DMS 273 treated with DMSO at 0.1 percent for 48 hours (cell line): ENCODE results near the gene EMX2.

ENCODE experiments used
- DNase-seq: peaks from one replicate; lab custom pipeline; 2025; lab: John Stamatoyannopoulos, UW

The EMX2 gene

DNA sequence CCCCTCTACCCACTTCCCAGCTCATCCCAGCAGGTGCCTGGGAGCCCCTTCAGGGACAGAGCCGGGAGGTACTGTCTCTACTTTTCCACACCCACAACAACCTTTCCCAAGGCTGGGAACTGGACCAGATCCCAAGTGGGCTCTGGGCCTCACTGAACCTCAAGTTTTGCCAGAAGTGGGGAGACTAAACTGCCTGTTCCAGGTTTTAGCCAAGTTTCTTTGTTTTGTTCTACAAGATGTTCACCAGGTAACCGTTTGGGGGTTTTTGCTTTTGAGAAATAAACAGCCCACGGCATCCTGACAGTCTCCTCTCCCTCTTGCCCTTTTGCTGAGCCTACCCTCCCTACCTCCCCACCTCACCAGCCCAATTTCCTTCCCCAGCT, 10.6 kb upstream of the EMX2 start:
- DNase-seq: no peak

DNA sequence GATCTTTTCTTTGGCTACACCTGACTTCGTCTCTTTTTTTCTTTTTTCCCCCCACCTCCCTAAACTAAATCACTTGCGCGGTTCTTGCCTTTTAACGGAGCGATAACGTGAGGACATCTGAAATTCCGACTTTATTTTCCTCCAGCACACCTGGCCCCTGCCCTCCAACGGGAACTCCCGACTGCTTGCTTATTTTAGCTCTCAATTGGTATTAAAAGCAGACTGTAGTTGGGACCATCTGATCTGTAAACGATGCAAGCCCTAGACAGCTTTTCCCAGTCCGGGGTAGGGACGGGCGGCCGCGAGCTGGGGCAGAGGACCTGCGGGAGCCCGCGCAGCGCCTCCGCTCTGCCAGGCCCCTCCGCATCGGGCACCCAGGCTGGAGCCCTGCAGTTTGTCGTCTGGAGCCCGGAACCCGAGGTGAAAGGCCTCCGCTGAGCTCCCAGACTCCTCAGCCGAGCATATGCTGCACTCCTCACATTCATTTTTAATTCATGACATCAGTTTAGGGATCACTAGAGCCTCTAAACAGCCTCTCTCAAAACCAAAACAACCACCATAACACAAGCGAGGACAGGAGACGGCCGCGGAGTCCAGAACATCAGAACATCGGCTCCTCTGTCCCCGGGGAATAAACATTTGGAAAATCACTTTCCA, 10.0 kb upstream of the EMX2 start:
- DNase-seq: no peak

- DNase-seq: no peak
Measured at GRCh38 chr10:117533507-117534281, 8.9 kb upstream of the EMX2 start.

- DNase-seq: no peak
Measured at GRCh38 chr10:117534321-117535297, 7.9 kb upstream of the EMX2 start.

GRCh38 chr10:117535298-117536071, 7.1 kb upstream of the EMX2 start:
- DNase-seq: no peak

DNA sequence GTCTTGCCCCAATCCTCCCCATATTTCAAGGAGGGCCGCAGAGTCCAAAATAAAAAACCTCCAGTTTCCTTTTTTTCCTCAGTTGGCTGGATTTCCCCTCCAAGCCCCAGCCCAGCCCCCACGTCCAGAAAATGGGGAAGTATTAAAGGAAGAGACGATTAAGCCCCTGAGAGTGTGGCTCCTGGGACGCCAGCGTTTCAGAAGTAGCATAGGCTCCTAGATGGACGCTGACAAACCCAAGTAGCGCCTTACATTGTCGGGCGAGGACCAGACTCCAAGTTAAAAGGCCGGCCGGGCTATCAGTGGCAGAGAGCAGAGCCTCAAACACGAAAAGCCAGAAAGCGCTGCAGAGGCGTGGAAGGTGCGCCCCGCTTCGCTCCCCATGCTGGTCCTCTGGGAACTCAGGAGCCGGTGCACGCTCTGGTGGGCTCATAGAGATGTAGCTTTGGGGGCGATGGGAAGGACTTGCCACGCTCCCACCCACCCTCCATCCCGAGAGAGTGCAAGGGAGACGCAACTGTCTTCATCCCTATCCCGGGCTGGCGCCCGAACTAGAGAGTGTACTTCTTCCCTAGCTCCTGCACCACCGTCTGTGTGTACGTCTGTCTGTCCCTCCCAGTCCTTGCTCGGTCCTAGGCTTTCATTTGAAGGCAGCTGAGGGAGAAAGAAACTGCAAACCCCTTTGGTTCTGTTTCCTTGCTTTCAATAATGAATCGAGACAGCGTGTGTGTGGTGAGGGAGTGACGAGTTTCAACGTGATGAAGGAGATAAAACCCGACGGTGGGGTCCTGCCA, 6.3 kb upstream of the EMX2 start:
- no peak for DNase-seq

DNA sequence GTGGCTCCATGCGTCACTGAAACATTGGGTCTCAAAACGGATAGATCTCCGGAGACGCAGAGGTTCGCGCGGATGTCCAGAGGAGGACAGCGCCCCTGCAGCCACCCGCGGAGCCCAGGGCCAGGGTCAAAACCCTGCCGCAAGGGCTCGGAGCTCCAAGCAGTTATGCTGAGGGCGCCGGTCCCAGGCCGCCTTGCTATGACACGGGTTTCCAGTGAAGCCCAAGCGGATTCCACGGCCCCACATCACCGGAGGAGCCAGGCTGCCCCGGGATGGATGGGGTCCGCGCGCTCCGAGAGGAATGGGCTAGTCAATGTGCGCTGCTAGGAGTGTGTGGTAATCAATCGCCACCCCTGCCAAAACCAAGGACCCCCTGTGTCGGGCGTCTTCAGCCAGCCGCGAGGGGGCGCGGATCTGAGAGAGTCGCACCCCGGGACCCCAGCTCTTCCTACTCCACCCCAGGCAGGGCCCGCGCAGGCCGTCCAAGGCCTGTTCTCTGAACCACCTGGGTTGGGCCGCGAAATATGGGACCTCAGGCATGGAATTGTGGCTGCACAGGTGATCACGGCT, 5.6 kb upstream of the EMX2 start:
- DNase-seq: no peak

- DNase-seq: no peak
Measured at GRCh38 chr10:117537436-117537903, 5.1 kb upstream of the EMX2 start.

GRCh38 chr10:117537904-117538524, 4.5 kb upstream of the EMX2 start:
- no peak for DNase-seq

DNA sequence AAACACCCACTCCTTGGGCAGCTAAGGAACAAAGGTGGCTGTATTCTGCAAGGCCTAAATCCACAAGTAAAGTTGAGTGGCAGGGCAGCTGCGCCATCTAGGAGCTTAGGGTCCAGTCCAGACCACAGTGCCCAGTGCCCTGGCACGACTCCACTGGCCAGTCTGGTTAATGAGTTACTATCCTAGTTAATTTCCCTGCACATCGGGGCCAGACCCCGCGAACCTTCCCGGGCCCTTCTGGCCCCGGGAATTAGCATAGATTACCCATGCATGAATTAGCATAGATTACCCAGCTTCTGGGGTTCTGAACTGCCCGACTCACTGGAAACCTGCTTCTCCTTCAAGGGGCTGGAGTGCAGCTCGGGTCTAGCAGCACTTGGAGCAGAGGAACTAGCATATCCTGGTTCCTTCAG, 3.2 kb upstream of the EMX2 start:
- no peak for DNase-seq

- DNase-seq: no peak
Measured at GRCh38 chr10:117539903-117540639, 2.5 kb upstream of the EMX2 start.

- DNase-seq: no peak
Measured at GRCh38 chr10:117540640-117541404, 1.7 kb upstream of the EMX2 start.

- peak; percentile 48 for DNase-seq
Measured at GRCh38 chr10:117541405-117541908, 1.1 kb upstream of the EMX2 start.

GRCh38 chr10:117541909-117542705, 439 bp upstream of the EMX2 start:
- peak; percentile 84 for DNase-seq

GRCh38 chr10:117543225-117544003, 868 bp downstream of the EMX2 start:
- DNase-seq: no peak

DNA sequence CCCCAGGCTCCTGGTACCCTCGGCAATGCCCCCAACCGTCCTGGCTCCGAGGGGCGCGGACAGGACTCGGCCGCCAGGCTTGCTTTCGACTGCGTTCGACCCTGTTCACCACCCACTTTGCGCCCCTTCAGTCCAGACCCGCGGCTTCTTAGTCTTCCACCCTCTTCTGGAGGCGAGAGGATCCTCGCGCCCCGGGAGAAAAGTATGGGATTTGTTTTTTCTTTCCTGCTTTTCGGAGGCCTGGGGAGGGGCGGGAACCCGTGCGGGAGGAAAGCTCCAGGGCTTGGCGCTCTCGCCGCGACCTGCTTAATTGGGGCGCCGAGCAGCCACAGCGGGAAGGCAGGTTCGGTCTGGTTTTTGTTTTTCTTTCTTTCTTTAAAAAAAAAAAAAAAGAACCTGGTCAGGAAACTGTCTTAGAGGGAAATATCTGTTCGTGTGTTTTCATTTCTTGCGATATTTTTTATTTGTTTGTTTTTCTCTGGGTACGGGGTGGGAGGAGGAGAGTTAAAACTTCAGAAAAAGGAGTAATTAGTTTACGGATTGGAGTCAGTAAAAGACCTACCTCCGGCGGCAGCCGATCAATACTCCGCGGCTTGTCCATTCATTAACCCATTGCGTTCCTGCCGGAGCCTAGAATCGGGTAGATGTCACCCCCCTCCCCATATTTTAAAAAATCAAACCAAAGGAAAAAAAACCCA, 1.6 kb downstream of the EMX2 start:
- DNase-seq: no peak
